Measurements from ENCODE around the gene RAB13.

The RAB13 gene

DNA sequence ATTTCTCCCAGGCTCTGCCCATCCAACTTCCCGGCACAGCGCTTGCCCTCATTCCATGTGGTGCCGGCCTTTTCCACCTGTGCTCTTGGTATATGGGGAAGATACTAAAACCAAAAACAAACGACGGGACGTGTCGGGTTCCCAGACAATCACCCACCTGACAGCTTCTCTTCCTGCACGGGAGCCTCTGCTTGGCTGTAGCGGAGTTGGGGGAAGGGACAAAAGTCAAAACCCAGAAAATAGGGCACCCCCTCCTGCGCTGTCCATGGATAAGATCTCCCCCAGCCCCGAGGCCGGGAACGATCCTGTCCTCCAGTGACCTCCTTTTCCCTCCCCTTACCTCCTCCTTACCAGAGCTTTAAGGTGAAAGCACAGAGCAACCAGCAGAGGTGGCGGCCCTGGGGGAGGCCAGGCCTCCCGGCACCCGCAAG is 9.3 kb downstream of the RAB13 start:
- no peak for DNase-seq (ENCODE audit: low spot score)

DNA sequence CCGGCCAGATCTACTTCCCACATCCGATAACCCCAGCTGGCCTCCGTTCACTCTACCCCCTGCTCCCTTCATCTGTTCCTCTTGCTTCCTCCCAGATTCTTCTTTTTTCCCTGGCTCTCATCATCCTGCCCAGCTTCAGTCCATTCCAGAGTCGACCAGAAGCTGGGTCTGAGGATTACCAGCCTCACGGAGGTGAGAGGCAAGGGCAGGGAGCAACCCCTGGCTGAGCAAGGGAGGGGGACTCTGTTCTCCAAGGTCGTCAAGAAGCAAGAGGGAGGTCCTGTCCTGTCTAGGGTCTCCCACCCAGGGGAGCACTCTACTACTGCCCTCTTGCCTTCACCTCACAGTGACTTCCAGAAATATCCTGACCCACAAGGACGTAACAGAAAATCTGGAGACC is 12.6 kb downstream of the RAB13 start:
- TF ChIP-seq, protein P1, sequence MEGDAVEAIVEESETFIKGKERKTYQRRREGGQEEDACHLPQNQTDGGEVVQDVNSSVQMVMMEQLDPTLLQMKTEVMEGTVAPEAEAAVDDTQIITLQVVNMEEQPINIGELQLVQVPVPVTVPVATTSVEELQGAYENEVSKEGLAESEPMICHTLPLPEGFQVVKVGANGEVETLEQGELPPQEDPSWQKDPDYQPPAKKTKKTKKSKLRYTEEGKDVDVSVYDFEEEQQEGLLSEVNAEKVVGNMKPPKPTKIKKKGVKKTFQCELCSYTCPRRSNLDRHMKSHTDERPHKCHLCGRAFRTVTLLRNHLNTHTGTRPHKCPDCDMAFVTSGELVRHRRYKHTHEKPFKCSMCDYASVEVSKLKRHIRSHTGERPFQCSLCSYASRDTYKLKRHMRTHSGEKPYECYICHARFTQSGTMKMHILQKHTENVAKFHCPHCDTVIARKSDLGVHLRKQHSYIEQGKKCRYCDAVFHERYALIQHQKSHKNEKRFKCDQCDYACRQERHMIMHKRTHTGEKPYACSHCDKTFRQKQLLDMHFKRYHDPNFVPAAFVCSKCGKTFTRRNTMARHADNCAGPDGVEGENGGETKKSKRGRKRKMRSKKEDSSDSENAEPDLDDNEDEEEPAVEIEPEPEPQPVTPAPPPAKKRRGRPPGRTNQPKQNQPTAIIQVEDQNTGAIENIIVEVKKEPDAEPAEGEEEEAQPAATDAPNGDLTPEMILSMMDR (IDR thresholded peaks at IDR 0.05), result no peak
- Histone ChIP-seq H3K4me3 (no peak overlapping the region), H3K27ac (no peak overlapping the region)
- DNase-seq (ENCODE audit: low spot score), result no peak

More for the DNA sequence above, 9.3 kb downstream of the RAB13 start:
- H3K27ac ChIP-seq, result peak overlapping the region; percentile 95 to 97
- TF ChIP-seq, protein P1 (IDR thresholded peaks at IDR 0.05), result no peak
- peak overlapping the region; percentile 91 for H3K4me3 ChIP-seq

DNA sequence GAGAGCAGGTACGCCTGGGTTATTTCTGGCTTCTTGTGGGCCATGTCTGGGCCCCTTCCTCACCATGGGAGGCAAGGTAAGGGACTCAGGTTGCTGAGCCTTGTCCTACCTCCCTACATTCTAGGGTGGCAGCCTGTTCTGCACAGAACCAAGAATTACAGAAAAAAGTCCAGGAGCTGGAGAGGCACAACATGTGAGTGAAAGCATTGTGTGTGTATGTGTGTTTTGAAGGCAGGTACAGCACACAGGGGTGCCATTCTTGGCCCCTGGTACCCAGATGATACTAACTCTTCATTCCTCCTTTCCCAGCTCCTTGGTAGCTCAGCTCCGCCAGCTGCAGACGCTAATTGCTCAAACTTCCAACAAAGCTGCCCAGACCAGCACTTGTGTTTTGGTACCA is 13.1 kb downstream of the RAB13 start:
- no peak overlapping the region for H3K27ac ChIP-seq
- no peak overlapping the region for H3K4me3 ChIP-seq
- TF ChIP-seq, protein P1 (IDR thresholded peaks at IDR 0.05), result no peak
- no peak for DNase-seq (ENCODE audit: low spot score)

DNA sequence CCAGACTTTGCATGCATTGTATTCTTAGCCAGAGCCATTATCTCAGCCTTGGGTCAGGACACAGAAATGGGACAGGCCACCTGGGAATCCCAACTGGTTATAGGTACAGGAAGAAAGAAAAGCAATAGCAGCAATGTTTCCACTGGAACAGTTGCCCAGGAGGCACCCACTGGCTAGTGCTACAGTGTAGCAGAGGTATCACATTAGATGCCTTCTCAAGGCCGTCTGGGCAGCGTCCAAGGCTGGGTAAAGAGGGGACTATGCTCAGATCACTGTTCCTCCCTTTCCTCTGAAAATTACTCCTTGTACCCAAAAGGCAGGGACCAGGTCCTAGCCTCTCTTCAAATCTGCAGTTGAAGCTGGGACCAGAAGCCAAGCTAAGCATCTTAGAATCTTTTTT is 15.8 kb downstream of the RAB13 start:
- Histone ChIP-seq H3K27ac (no peak overlapping the region), H3K4me3 (no peak overlapping the region)
- TF ChIP-seq, protein P1 (IDR thresholded peaks at IDR 0.05), result no peak
- DNase-seq (ENCODE audit: low spot score), result no peak

DNA sequence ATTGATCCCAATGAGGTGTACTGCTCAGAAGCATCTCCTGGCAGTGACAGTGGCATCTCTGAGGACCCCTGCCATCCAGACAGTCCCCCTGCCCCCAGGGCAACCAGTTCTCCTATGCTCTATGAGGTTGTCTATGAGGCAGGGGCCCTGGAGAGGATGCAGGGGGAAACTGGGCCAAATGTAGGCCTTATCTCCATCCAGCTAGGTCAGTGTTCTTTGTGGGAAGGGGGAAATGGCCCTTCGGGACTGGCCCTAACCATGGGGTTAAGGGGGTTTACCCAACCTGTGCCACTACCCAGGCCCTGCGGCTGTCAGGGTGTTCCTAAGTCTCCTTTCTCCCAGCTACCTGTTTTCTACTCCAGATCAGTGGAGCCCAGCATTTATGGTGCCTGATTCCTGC is 17.2 kb downstream of the RAB13 start:
- DNase-seq (ENCODE audit: low spot score), result no peak
- H3K4me3 ChIP-seq, result peak overlapping the region; percentile 76
- H3K27ac ChIP-seq, result no peak overlapping the region
- TF ChIP-seq, protein P1 (IDR thresholded peaks at IDR 0.05), result no peak

DNA sequence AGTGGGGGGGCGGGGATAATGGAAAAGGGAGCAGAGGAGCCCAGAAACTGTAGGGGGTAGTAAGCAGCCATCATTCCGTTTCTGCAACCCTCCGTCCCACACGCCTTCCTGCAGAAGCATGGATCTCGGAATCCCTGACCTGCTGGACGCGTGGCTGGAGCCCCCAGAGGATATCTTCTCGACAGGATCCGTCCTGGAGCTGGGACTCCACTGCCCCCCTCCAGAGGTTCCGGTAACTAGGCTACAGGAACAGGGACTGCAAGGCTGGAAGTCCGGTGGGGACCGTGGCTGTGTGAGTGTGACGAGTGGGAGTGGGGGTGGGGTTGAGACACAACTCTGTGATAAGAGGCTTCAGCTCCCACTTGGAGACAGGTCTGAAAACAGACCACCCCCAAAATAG is 17.7 kb downstream of the RAB13 start:
- Histone ChIP-seq H3K4me3 (peak overlapping the region; percentile 76), H3K27ac (peak overlapping the region in 1 of 2 donors; percentile 88)
- no peak for DNase-seq (ENCODE audit: low spot score)
- TF ChIP-seq, protein P1 (IDR thresholded peaks at IDR 0.05), result no peak

DNA sequence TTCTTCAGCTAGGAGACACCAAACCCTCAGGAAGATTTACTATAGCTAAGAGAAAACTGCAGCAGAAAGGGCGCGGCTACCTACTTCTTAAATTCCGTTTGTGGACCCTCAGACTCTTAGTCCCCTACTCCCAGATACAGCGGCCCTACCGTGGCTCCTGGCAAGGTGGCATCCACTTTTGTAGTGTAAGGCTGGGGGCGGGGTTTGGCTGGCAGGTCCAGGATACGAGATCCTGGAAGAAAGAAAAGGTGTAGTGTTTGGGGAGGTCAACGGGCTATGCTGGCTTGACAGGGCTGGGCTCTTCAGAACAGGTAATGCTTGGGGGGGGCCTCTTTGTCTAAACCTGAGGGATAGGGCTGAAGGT is 18.2 kb downstream of the RAB13 start:
- DNase-seq (ENCODE audit: low spot score), result no peak
- H3K27ac ChIP-seq, result peak overlapping the region in 1 of 2 donors; percentile 88

More for the DNA sequence above, 18.2 kb downstream of the RAB13 start:
- TF ChIP-seq, protein P1 (IDR thresholded peaks at IDR 0.05), result no peak
- H3K4me3 ChIP-seq, result peak overlapping the region; percentile 76

Data from coronary artery (tissue), 2 donors.